ENCODE results near the gene UBXN4.
"Not testable (repeated sequence)": the region's sequence is repeated elsewhere in the genome, so short reads cannot be mapped to it uniquely, and the experiment has no call there.

Gene UBXN4

DNA sequence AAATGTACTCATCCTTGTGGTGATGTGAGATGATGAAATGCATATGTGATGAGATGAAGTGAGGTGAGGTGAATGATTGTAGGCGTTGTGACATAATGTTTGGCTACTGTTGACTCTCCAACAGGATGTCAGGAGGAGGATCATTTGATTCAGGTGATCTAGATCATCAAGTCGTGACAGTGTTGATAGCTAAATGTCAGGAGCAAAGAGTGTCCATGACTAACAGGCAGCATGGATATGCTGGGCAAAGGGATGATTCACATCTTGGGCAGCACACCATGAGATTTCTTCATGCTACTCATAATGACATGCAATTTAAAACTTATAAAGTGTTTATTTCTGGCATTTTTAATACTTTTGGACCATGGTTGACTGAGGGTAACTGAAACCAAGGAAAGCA, 40.2 kb upstream of the UBXN4 start:
- H3K4me3 ChIP-seq (ENCODE audit: low read length), result no peak overlapping the region
- H3K9ac ChIP-seq (ENCODE audit: low read length), result no peak overlapping the region
- no peaks in the 10 kb centered on the region for H3K27me3 ChIP-seq (replicated peaks; ENCODE audit: insufficient read depth, low read length)
- no peak overlapping the region for H3K4me2 ChIP-seq (ENCODE audit: low read depth, low read length)
- no peak for DNase-seq
- no peaks in the 10 kb centered on the region for H3K4me1 ChIP-seq (ENCODE audit: low read length)
- no peaks in the 10 kb centered on the region for H3F3A ChIP-seq (ENCODE audit: insufficient read depth, low read length)
- H3K9me2 ChIP-seq (replicated peaks; ENCODE audit: insufficient read depth, low read length), result no peaks in the 10 kb centered on the region
- no peak overlapping the region for H3K27ac ChIP-seq (ENCODE audit: low read length)
- no peaks in the 10 kb centered on the region for H4K20me1 ChIP-seq (ENCODE audit: insufficient read depth, low read length)
- no peaks in the 10 kb centered on the region for H3K79me2 ChIP-seq (ENCODE audit: low read length)
- no peaks in the 10 kb centered on the region for H3K9me3 ChIP-seq (replicated peaks; ENCODE audit: insufficient read depth, low read length)
- no peaks in the 10 kb centered on the region for H3K36me3 ChIP-seq (replicated peaks; ENCODE audit: insufficient read depth, low read length)
- TF ChIP-seq, protein P1, sequence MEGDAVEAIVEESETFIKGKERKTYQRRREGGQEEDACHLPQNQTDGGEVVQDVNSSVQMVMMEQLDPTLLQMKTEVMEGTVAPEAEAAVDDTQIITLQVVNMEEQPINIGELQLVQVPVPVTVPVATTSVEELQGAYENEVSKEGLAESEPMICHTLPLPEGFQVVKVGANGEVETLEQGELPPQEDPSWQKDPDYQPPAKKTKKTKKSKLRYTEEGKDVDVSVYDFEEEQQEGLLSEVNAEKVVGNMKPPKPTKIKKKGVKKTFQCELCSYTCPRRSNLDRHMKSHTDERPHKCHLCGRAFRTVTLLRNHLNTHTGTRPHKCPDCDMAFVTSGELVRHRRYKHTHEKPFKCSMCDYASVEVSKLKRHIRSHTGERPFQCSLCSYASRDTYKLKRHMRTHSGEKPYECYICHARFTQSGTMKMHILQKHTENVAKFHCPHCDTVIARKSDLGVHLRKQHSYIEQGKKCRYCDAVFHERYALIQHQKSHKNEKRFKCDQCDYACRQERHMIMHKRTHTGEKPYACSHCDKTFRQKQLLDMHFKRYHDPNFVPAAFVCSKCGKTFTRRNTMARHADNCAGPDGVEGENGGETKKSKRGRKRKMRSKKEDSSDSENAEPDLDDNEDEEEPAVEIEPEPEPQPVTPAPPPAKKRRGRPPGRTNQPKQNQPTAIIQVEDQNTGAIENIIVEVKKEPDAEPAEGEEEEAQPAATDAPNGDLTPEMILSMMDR (IDR thresholded peaks at IDR 0.05; ENCODE audit: low read length), result no peak
- TF ChIP-seq EZH2phosphoT487 (IDR thresholded peaks at IDR 0.05; ENCODE audit: low read length) (no peak), EZH2 (optimal IDR thresholded peaks at IDR 0.05; ENCODE audit: low read depth, low read length) (no peak)
- H2AFZ ChIP-seq (ENCODE audit: low read length), result no peak overlapping the region

DNA sequence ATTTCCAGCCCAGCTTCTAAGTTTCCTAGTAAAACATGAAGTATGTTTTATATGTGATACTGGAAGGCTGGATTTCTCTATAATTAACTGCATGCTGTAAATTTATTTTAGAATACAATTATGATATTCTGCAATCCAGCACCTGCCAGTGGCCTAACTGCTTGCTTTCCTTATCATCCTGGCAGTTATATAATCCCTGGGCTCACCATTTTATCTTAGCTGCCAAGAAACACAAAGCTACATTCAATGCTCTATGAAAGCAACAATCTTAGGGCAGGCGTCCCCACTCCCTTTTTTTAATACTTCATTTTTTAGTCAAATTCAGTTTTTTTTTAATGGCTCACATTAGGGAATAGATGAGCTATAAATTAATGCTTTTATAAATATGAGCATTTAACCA, 38.4 kb upstream of the UBXN4 start:
- no peaks in the 10 kb centered on the region for H3K9me3 ChIP-seq (replicated peaks; ENCODE audit: insufficient read depth, low read length)
- no peak overlapping the region for H2AFZ ChIP-seq (ENCODE audit: low read length)
- no peak for DNase-seq
- no peaks in the 10 kb centered on the region for H3K79me2 ChIP-seq (ENCODE audit: low read length)
- H3K27ac ChIP-seq (ENCODE audit: low read length), result no peak overlapping the region
- no peaks in the 10 kb centered on the region for H3K4me1 ChIP-seq (ENCODE audit: low read length)
- no peak overlapping the region for H3K9ac ChIP-seq (ENCODE audit: low read length)
- no peak overlapping the region for H3K4me3 ChIP-seq (ENCODE audit: low read length)
- H4K20me1 ChIP-seq (ENCODE audit: insufficient read depth, low read length), result no peaks in the 10 kb centered on the region
- H3K36me3 ChIP-seq (replicated peaks; ENCODE audit: insufficient read depth, low read length), result no peaks in the 10 kb centered on the region
- H3K27me3 ChIP-seq (replicated peaks; ENCODE audit: insufficient read depth, low read length), result no peaks in the 10 kb centered on the region
- no peaks in the 10 kb centered on the region for H3K9me2 ChIP-seq (replicated peaks; ENCODE audit: insufficient read depth, low read length)
- TF ChIP-seq, protein P1 (IDR thresholded peaks at IDR 0.05; ENCODE audit: low read length), result no peak
- TF ChIP-seq EZH2phosphoT487 (IDR thresholded peaks at IDR 0.05; ENCODE audit: low read length) (no peak), EZH2 (optimal IDR thresholded peaks at IDR 0.05; ENCODE audit: low read depth, low read length) (no peak)
- no peak overlapping the region for H3K4me2 ChIP-seq (ENCODE audit: low read depth, low read length)
- no peaks in the 10 kb centered on the region for H3F3A ChIP-seq (ENCODE audit: insufficient read depth, low read length)

DNA sequence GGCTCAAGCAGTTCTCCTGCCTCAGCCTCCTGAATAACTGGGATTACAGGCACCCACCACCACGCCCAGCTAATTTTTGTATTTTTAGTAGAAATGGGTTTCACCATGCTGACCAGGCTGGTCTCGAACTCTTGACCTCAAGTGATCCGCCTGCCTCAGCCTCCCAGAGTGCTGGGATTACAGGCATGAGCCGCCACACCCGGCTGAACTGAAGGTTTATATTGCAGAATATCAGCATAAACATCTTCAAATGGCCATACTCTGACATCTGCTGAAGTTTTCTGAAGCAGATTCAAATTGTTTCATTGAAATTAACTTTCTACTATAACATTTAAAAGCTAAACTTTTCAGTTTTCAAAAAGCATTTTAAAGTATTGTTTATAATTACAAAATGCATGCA, 37.6 kb upstream of the UBXN4 start:
- H3F3A ChIP-seq (ENCODE audit: insufficient read depth, low read length); DNase-seq; H3K9me3 ChIP-seq (replicated peaks; ENCODE audit: insufficient read depth, low read length); H3K9ac ChIP-seq (ENCODE audit: low read length); H4K20me1 ChIP-seq (ENCODE audit: insufficient read depth, low read length); H3K36me3 ChIP-seq (replicated peaks; ENCODE audit: insufficient read depth, low read length); H3K79me2 ChIP-seq (ENCODE audit: low read length); H3K4me2 ChIP-seq (ENCODE audit: low read depth, low read length); H3K4me1 ChIP-seq (ENCODE audit: low read length); H3K9me2 ChIP-seq (replicated peaks; ENCODE audit: insufficient read depth, low read length); H3K27ac ChIP-seq (ENCODE audit: low read length); H2AFZ ChIP-seq (ENCODE audit: low read length); H3K4me3 ChIP-seq (ENCODE audit: low read length); H3K27me3 ChIP-seq (replicated peaks; ENCODE audit: insufficient read depth, low read length): not testable (repeated sequence)

DNA sequence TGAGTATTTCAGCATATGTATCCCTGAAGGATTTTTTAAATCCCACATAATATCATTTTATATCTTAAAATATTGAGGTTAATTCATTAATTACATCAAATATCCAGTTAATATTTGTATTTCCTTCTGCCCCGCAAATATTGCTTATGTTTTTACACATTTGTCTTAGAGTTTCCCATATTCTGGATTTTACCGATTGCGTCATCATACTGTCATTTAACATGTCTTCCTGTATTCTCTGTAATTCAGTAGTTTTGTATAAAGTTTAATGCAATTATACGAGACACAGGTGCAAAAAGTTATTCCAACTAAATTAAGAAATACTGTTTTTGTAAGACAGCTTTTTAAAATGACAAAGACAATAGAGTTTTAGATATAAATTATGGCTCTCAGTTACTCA, 33.5 kb upstream of the UBXN4 start:
- DNase-seq, result no peak
- H3K36me3 ChIP-seq (replicated peaks; ENCODE audit: insufficient read depth, low read length), result no peaks in the 10 kb centered on the region; the same call in 1 of the 2 replicates
- no peak overlapping the region for H3K9ac ChIP-seq (ENCODE audit: low read length)
- no peak overlapping the region for H3K27ac ChIP-seq (ENCODE audit: low read length)
- H3K27me3 ChIP-seq (replicated peaks; ENCODE audit: insufficient read depth, low read length), result no peaks in the 10 kb centered on the region
- H3F3A ChIP-seq (ENCODE audit: insufficient read depth, low read length), result no peaks in the 10 kb centered on the region; the same call in 1 of the 2 replicates
- H3K9me3 ChIP-seq (replicated peaks; ENCODE audit: insufficient read depth, low read length), result no peaks in the 10 kb centered on the region
- H4K20me1 ChIP-seq (ENCODE audit: insufficient read depth, low read length), result no peaks in the 10 kb centered on the region
- no peaks in the 10 kb centered on the region for H3K9me2 ChIP-seq (replicated peaks; ENCODE audit: insufficient read depth, low read length)
- no peaks in the 10 kb centered on the region for H3K4me1 ChIP-seq (ENCODE audit: low read length)
- H3K4me2 ChIP-seq (ENCODE audit: low read depth, low read length), result no peak overlapping the region
- no peak overlapping the region for H2AFZ ChIP-seq (ENCODE audit: low read length)
- H3K4me3 ChIP-seq (ENCODE audit: low read length), result no peak overlapping the region
- TF ChIP-seq EZH2phosphoT487 (IDR thresholded peaks at IDR 0.05; ENCODE audit: low read length), result no peak
- no peak for TF ChIP-seq EZH2 (optimal IDR thresholded peaks at IDR 0.05; ENCODE audit: low read depth, low read length)
- TF ChIP-seq, protein P1 (IDR thresholded peaks at IDR 0.05; ENCODE audit: low read length), result no peak
- H3K79me2 ChIP-seq (ENCODE audit: low read length), result no peaks in the 10 kb centered on the region

All from MM.1S (cell line).